ENCODE measurements around the gene CHAF1B. TPM values are rescaled to one million over a fixed set of nuclear protein-coding genes. Genes with fewer than 3 reads are reported as not detected.

CHAF1B gene
- total and polyA plus RNA-seq, 9 of the 15 experiments (the other 6 are each of a cell fraction or from before 2014, with no cell fraction given): 7.5 to 36.8 (median 21.0) TPM

- TF ChIP-seq ARID4B (CRISPR knock-in tag; IDR thresholded peaks at IDR 0.05): no peak
- no peak for TF ChIP-seq ZNF76 (CRISPR knock-in tag; IDR thresholded peaks at IDR 0.05; ENCODE audit: borderline replicate concordance)
- no peak for TF ChIP-seq CLOCK (CRISPR knock-in tag; IDR thresholded peaks at IDR 0.05; ENCODE audit: borderline replicate concordance)
- no peak for TF ChIP-seq ZC3H4 (CRISPR knock-in tag; IDR thresholded peaks at IDR 0.05; ENCODE audit: borderline replicate concordance)
- no peak for TF ChIP-seq ZBTB33 (CRISPR knock-in tag; IDR thresholded peaks at IDR 0.05)
- no peak for TF ChIP-seq THRAP3 (IDR thresholded peaks at IDR 0.05; ENCODE audit: borderline replicate concordance)
- TF ChIP-seq ELF2 (CRISPR knock-in tag; IDR thresholded peaks at IDR 0.05): no peak
- no peak for TF ChIP-seq HMGXB4 (CRISPR knock-in tag; IDR thresholded peaks at IDR 0.05)
- TF ChIP-seq ZNF197 (CRISPR knock-in tag; IDR thresholded peaks at IDR 0.05; ENCODE audit: low read depth): no peak
- no peak for TF ChIP-seq XRCC5 (IDR thresholded peaks at IDR 0.05; ENCODE audit: low read depth, low read length)
- no peak for TF ChIP-seq ZNF184 (CRISPR knock-in tag; IDR thresholded peaks at IDR 0.05)
- TF ChIP-seq SOX6 (IDR thresholded peaks at IDR 0.05): no peak
Observed at GRCh38 chr21:36354918-36355680, 30.1 kb upstream of the CHAF1B start (continued).
